ENCODE measurements around the gene EIF3F. TPM values are rescaled to one million over a fixed set of nuclear protein-coding genes. Genes with fewer than 3 reads are reported as not detected.

EIF3F gene
- total RNA-seq, 1 experiment from 2014 or later: 197 TPM

- DNase-seq: no peak
- Mint-ChIP-seq H3K9me3 (ENCODE audit: low read depth, unreplicated experiment) (no peaks in the 10 kb centered on the region), H3K27me3 (ENCODE audit: unreplicated experiment) (peaks cover 81% of the 10 kb centered on the region), H3K36me3 (ENCODE audit: insufficient read depth, unreplicated experiment) (no peaks in the 10 kb centered on the region), H3K4me3 (ENCODE audit: low read depth, unreplicated experiment) (no peak overlapping the region), H3K27ac (ENCODE audit: unreplicated experiment) (no peak overlapping the region), H3K4me1 (ENCODE audit: low read depth, unreplicated experiment) (peaks cover 9% of the 10 kb centered on the region)
- intact Hi-C loops (cut with micrococcal nuclease; ENCODE audit: unreplicated experiment): no loop called here
- BruUV-seq (replicated peaks): no TSS peak
- TF ChIP-seq CTCF (IDR thresholded peaks at IDR 0.05; ENCODE audit: unreplicated experiment): no peak
- CTCF ChIA-PET: no interaction called here
These were observed 49.8 kb downstream of the EIF3F start for GRCh38 chr11:8036986-8037385.

- Mint-ChIP-seq H3K27me3 (ENCODE audit: unreplicated experiment) (peaks cover 72% of the 10 kb centered on the region), H3K27ac (ENCODE audit: unreplicated experiment) (no peak overlapping the region), H3K4me3 (ENCODE audit: low read depth, unreplicated experiment) (no peak overlapping the region), H3K36me3 (ENCODE audit: insufficient read depth, unreplicated experiment) (no peaks in the 10 kb centered on the region), H3K4me1 (ENCODE audit: low read depth, unreplicated experiment) (peaks cover 1% of the 10 kb centered on the region), H3K9me3 (ENCODE audit: low read depth, unreplicated experiment) (no peaks in the 10 kb centered on the region)
- no TSS peak for BruUV-seq (replicated peaks)
- TF ChIP-seq CTCF (IDR thresholded peaks at IDR 0.05; ENCODE audit: unreplicated experiment): no peak
- DNase-seq: no peak
- CTCF ChIA-PET: no interaction called here
- intact Hi-C loops (cut with micrococcal nuclease; ENCODE audit: unreplicated experiment): no loop called here
These were observed 51.3 kb downstream of the EIF3F start for GRCh38 chr11:8038393-8038792.

- CTCF ChIA-PET: no interaction called here
- no peak for DNase-seq
- H3K9me3 Mint-ChIP-seq (ENCODE audit: low read depth, unreplicated experiment): no peaks in the 10 kb centered on the region
- BruUV-seq (replicated peaks): no TSS peak
- no peak overlapping the region for H3K4me3 Mint-ChIP-seq (ENCODE audit: low read depth, unreplicated experiment)
- no peaks in the 10 kb centered on the region for H3K36me3 Mint-ChIP-seq (ENCODE audit: insufficient read depth, unreplicated experiment)
- intact Hi-C loops (cut with micrococcal nuclease; ENCODE audit: unreplicated experiment): no loop called here
- H3K27ac Mint-ChIP-seq (ENCODE audit: unreplicated experiment): no peak overlapping the region
- H3K27me3 Mint-ChIP-seq (ENCODE audit: unreplicated experiment): peaks cover 75% of the 10 kb centered on the region
- no peak for TF ChIP-seq CTCF (IDR thresholded peaks at IDR 0.05; ENCODE audit: unreplicated experiment)
- H3K4me1 Mint-ChIP-seq (ENCODE audit: low read depth, unreplicated experiment): no peaks in the 10 kb centered on the region
These were observed 51.8 kb downstream of the EIF3F start for GRCh38 chr11:8038811-8039529.

- peaks cover 82% of the 10 kb centered on the region for H3K27me3 Mint-ChIP-seq (ENCODE audit: unreplicated experiment)
- intact Hi-C loops (cut with micrococcal nuclease; ENCODE audit: unreplicated experiment): no loop called here
- no peaks in the 10 kb centered on the region for H3K36me3 Mint-ChIP-seq (ENCODE audit: insufficient read depth, unreplicated experiment)
- no peak overlapping the region for H3K27ac Mint-ChIP-seq (ENCODE audit: unreplicated experiment)
- no peaks in the 10 kb centered on the region for H3K4me1 Mint-ChIP-seq (ENCODE audit: low read depth, unreplicated experiment)
- no peak for DNase-seq
- BruUV-seq (replicated peaks): no TSS peak
- H3K9me3 Mint-ChIP-seq (ENCODE audit: low read depth, unreplicated experiment): no peaks in the 10 kb centered on the region
- CTCF ChIA-PET: no interaction called here
- no peak overlapping the region for H3K4me3 Mint-ChIP-seq (ENCODE audit: low read depth, unreplicated experiment)
- TF ChIP-seq CTCF (IDR thresholded peaks at IDR 0.05; ENCODE audit: unreplicated experiment): no peak
These were observed 52.6 kb downstream of the EIF3F start for GRCh38 chr11:8039530-8040260.
